HG03342 (cell line): ENCODE measurements around the gene GAP43.
"Not testable (repeated sequence)": the region's sequence is repeated elsewhere in the genome, so short reads cannot be mapped to it uniquely, and the experiment has no call there.

Experiments
- ATAC-seq: cut with Tn5 transposase; IDR thresholded peaks from one replicate; pipeline ENCODE4 v1.9.1; 2021; ENCODE audit warnings: mild to moderate bottlenecking, moderate library complexity; ENCODE audit not compliant: unreplicated experiment

The GAP43 gene

DNA sequence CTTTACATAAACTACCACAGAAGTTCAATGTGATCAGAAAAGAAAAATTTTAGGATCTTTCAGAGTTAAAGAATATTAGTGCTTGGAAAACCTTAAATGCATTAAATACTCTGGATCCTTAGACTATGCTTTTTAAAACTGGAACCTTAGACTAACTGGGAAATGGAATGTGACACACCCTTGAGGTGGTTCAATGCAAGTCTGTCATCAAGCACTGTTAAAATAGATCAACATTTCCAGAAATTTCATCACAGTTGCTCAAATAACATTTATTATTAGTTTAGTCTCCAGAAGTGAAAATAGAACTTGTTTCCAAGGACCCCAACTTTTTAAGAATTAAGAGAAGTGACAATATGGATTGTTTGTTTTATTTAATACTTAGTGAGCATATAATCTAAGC lies 71.8 kb downstream of the GAP43 start:
- ATAC-seq = no peak

GRCh38 chr3:115697263-115698053 lies 74.1 kb downstream of the GAP43 start:
- no peak for ATAC-seq

DNA sequence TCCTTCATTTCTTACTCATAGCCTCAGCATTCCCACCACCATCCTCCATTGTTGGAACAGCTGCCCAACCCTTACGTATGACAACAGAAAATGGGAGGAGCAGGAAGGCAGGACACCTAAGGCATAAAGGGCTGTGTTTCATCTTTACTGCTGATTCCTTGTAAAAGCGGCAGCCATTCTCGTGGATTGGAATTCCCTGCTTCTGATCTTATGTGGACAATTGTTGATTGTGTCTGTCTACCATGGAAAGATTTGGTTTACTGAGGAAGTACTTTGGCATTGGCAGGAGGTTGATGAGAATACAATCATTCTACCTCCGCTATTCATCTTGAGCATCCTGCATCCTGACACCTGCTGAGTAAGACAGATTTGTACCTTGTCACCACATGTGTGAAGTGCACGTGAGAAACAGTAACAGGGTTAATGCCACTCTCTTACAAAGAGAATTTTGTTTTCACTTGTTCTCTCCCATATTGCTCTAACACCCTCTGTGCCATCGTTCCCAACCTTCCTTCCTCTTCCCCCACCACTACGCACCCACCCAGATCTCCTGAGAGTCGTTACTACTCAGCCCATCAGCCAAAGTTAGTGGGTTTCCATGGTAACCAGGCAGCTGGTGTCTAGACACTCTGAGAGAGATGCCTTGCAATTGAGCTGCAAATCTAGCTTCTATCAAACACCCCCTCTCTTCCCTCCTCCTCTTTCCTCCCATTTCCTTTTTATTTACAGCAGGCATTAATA lies 75.7 kb downstream of the GAP43 start:
- ATAC-seq = no peak

- no peak for ATAC-seq
Observed at GRCh38 chr3:115699706-115700105, 76.4 kb downstream of the GAP43 start.

DNA sequence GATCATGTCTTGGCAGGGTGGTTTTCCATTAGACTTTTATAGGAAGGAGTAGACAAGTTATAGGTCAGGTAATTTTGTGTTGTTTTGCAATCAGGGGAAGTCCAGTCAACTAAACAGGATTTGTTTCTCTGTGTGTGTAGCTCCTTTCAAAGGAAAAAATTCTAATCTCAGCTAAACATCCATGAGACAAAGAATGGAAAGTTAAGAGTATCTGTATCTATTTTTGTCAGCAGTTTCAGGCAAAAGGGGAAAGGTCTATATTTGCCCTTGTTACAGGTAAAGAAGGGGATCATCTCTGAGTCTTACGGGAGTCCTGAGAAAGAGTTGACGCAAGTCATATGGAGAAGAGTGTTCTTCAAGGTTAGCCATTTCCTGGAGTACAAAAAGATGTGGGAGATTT lies 79.3 kb downstream of the GAP43 start:
- ATAC-seq = no peak

GRCh38 chr3:115704661-115705338 lies 81.5 kb downstream of the GAP43 start:
- no peak for ATAC-seq

DNA sequence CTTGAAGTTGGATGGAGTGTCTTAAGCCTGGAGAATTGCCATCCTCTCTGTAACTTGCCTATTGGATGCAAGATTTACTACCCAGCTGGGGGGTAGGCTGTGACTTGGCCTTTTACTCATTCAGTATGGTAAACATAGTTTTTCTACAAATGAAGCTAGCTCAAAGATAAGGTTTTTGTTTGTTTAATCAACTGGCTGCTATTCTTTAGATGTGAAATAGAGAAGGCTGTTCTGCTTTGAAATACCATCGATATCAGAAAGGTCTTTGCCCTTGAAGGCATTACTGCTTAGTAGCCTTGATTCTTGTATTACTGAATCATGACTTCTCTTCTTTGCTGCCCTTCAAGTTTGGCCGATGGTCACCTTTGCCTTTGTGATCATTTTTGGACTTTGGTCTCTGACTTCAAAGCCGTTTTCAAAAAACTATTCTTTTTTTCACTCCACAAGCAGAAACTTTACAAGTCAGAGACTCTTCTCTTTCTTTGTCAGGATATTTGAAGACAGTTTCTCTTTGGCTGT lies 83.1 kb downstream of the GAP43 start:
- ATAC-seq = no peak

DNA sequence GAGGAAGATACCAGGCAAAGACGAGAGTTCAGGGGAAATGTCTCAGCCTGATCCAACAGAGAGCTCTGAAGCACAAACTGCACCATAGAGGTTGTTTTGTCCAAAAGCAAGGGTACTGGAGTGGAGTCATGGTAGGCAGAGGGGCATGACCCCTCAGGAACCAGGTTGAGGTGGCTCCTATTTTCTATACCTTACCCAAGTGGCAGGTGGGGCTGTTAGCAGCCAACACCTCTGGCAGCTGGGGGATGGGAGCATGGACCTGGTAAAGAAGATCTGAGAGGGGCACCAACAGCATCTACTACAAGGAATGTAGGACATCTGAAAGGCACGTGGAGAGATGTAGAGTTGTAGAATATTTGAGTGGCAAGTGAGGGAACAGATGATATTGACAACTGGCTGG lies 85.2 kb downstream of the GAP43 start:
- no peak for ATAC-seq

GRCh38 chr3:115709093-115709492 lies 85.8 kb downstream of the GAP43 start:
- no peak for ATAC-seq

GRCh38 chr3:115709931-115710330 lies 86.6 kb downstream of the GAP43 start:
- ATAC-seq = no peak

DNA sequence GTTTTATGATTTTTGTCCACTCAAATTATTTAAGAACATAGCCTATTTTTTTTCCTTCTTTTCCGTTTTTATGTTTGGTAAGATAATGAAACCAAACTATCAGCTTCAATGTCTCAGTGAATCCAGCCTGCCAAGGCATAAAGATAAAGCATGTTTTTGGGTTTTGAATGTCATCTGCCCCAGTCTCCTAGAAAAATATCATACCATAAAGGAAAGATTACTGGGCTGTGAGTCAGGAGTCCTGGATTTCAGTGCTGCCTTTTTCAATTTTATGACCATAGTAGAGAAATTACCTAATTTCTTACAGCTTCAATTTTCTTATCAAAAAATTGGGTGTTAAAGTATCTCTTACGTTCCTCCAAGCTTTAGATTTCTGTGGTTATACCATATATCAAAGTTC lies 87.5 kb downstream of the GAP43 start:
- no peak for ATAC-seq

- no peak for ATAC-seq
Observed at GRCh38 chr3:115712871-115713270, 89.6 kb downstream of the GAP43 start.

GRCh38 chr3:115713284-115713683 lies 90.0 kb downstream of the GAP43 start:
- no peak for ATAC-seq

- no peak for ATAC-seq
Observed at GRCh38 chr3:115715241-115715745, 92.0 kb downstream of the GAP43 start.

- no peak for ATAC-seq
Observed at GRCh38 chr3:115720983-115721382, 97.7 kb downstream of the GAP43 start.

GRCh38 chr3:115725800-115726199 lies 102.5 kb downstream of the GAP43 start:
- ATAC-seq = no peak

DNA sequence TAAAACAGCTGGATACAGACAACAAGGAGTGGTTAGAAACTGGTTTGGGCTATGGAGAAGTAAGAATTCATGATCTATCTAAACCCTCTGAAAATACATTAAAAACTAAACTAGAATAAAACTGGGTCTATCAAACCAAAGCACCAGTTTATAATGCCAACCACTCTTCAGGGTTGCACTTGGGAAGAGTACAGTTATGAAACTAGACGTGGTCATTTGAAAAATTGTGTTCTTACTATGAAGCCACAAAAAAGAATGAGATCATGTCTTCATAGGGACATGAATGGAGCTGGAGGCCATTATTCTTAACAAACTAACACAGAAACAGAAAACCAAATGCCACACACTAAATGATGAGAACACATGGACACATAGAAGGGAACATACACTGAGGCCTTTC lies 103.8 kb downstream of the GAP43 start:
- no peak for ATAC-seq

DNA sequence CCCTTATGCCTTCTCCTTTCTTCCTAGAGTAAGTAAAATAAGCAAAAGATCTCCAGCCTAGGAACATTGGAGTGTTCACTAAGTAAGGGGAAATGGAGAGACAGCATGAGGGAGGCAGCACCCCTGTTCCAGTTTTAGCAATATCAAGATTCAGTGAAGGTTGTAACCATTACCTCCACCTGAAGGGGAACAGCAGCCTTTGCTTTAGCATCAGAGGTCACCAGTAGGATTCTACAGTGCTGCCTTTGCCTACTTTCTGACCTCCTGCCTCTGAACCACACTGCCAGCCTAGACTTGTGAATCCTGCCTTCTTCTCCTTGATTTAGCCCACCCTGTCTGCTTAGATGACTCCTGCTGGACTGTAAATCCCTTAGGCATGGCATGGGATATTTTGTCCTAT lies 104.7 kb downstream of the GAP43 start:
- ATAC-seq = no peak

GRCh38 chr3:115736341-115736740 lies 113.0 kb downstream of the GAP43 start:
- not testable (repeated sequence) for ATAC-seq

DNA sequence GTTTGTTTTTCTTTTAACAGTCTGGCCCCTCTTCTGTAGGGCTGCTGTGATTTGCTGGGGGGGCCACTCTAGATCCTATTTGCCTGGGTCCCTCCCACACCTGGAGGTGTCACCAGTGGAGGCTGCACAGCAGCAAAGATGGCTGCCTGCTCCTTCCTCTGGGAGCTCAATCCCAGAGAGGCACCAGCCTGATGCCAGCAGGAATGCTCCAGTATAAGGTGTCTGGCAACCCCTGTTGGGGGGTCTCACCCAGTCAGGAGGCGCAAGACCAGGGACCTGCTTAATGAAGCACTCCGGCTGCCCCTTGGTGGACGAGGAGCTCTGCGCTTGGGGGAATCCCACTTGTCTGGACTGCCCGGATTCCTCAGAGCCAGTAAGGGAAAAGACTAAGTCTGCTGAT lies 118.3 kb downstream of the GAP43 start:
- ATAC-seq = no peak

GRCh38 chr3:115744516-115744915 lies 121.2 kb downstream of the GAP43 start:
- not testable (repeated sequence) for ATAC-seq
